ENCODE measurements around the gene CNIH2.

- TF ChIP-seq CTCF (IDR thresholded peaks at IDR 0.05; ENCODE audit: control extremely low read depth in 1 of 3, insufficient read depth in 1 of 3, low read depth in 1 of 3, low read length in 3 of 3) (no peak), POLR2A (IDR thresholded peaks at IDR 0.05; ENCODE audit: control extremely low read depth in 1 of 2, low read depth in 2 of 2, low read length in 2 of 2) (no peak), SP1 (IDR thresholded peaks at IDR 0.05; ENCODE audit: low read depth, low read length) (no peak)
Observed at GRCh38 chr11:66294626-66295620, 16.9 kb downstream of the CNIH2 start.

Data from H1 (cell line).